ENCODE measurements around the gene EBLN2.
"Not testable (repeated sequence)": the region's sequence is repeated elsewhere in the genome, so short reads cannot be mapped to it uniquely, and the experiment has no call there.

Gene EBLN2

DNA sequence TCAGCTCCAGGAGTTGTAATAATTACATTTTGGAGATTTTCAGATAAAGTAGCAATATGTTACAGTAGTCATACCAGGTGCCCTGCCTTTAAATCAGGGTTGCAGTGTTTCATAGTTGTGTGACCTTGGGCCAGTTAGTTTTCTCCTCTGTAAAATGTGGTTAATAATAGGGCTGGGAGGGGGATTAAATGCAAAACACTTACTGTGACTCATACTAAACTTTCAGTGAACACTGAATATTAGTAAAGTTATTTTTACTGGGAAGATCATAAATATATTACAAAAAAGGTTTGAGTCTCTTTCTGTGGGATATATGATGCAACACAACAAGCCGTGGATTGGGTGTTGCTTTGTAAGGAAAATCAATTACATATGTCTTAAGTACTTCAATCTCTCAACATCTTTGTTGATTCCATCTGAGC is 1.1 kb upstream of the EBLN2 start:
- TF ChIP-seq, protein P1, sequence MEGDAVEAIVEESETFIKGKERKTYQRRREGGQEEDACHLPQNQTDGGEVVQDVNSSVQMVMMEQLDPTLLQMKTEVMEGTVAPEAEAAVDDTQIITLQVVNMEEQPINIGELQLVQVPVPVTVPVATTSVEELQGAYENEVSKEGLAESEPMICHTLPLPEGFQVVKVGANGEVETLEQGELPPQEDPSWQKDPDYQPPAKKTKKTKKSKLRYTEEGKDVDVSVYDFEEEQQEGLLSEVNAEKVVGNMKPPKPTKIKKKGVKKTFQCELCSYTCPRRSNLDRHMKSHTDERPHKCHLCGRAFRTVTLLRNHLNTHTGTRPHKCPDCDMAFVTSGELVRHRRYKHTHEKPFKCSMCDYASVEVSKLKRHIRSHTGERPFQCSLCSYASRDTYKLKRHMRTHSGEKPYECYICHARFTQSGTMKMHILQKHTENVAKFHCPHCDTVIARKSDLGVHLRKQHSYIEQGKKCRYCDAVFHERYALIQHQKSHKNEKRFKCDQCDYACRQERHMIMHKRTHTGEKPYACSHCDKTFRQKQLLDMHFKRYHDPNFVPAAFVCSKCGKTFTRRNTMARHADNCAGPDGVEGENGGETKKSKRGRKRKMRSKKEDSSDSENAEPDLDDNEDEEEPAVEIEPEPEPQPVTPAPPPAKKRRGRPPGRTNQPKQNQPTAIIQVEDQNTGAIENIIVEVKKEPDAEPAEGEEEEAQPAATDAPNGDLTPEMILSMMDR (conservative IDR thresholded peaks at IDR 0.05; ENCODE audit: low read length), result no peak
- no peak for TF ChIP-seq EZH2phosphoT487 (IDR thresholded peaks at IDR 0.05; ENCODE audit: borderline replicate concordance)

DNA sequence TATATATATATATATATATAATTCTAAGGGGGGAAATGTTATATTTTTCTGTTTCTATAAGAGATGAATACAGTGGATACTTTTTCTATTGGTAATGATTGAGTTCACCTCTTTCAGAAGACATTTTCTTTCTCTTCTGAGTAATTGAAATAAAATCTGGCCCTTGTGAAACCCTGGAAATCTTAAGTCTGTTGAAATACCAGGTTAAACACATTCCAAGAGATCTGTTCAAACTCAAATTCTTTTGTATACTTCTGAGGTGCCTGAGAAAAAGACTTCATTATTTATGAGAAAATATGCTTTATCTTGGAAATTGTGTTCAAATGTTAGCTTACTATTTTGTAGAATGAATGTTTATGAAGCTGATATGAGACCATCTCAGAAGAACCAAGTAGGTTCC is 4.8 kb downstream of the EBLN2 start:
- not testable (repeated sequence) for H3K27me3 ChIP-seq (ENCODE audit: insufficient read depth, low read length, poor library complexity, severe bottlenecking); H3K4me3 ChIP-seq (ENCODE audit: low read length, poor library complexity, severe bottlenecking); H3K9me2 ChIP-seq (replicated peaks; ENCODE audit: low read depth, low read length); H3K4me2 ChIP-seq (ENCODE audit: low read depth, low read length, poor library complexity, severe bottlenecking); H3K4me1 ChIP-seq (ENCODE audit: insufficient read depth, low read length, poor library complexity, severe bottlenecking); H3K9me3 ChIP-seq (ENCODE audit: insufficient read depth, low read depth, low read length); H3K9ac ChIP-seq (ENCODE audit: low read depth, low read length, poor library complexity, severe bottlenecking); H3F3A ChIP-seq (ENCODE audit: low read depth); H2AFZ ChIP-seq (ENCODE audit: low read length)
- H3K79me2 ChIP-seq (ENCODE audit: insufficient read depth, low read length), result peaks cover 11% of the 10 kb centered on the region; the same call in 1 of the 2 replicates
- H3K36me3 ChIP-seq (ENCODE audit: insufficient read depth, low read length), result peaks cover 71% of the 10 kb centered on the region
- peaks cover 19% of the 10 kb centered on the region for H4K20me1 ChIP-seq (ENCODE audit: insufficient read depth, low read length, poor library complexity, severe bottlenecking)

More for the DNA sequence above, 1.1 kb upstream of the EBLN2 start:
- Histone ChIP-seq H3K4me1 (ENCODE audit: insufficient read depth, low read length, poor library complexity, severe bottlenecking) (no peaks in the 10 kb centered on the region), H3K4me3 (ENCODE audit: low read length, poor library complexity, severe bottlenecking) (no peak overlapping the region), H3F3A (ENCODE audit: low read depth) (peaks cover 3% of the 10 kb centered on the region; the same call in 1 of the 2 replicates), H3K4me2 (ENCODE audit: low read depth, low read length, poor library complexity, severe bottlenecking) (no peak overlapping the region), H2AFZ (ENCODE audit: low read length) (no peak overlapping the region), H4K20me1 (ENCODE audit: insufficient read depth, low read length, poor library complexity, severe bottlenecking) (peaks cover 37% of the 10 kb centered on the region), H3K9me3 (ENCODE audit: insufficient read depth, low read depth, low read length) (no peaks in the 10 kb centered on the region), H3K36me3 (ENCODE audit: insufficient read depth, low read length) (peaks cover 70% of the 10 kb centered on the region), H3K9me2 (replicated peaks; ENCODE audit: low read depth, low read length) (no peaks in the 10 kb centered on the region), H3K27me3 (ENCODE audit: insufficient read depth, low read length, poor library complexity, severe bottlenecking) (no peaks in the 10 kb centered on the region), H3K79me2 (ENCODE audit: insufficient read depth, low read length) (peaks cover 55% of the 10 kb centered on the region), H3K9ac (ENCODE audit: low read depth, low read length, poor library complexity, severe bottlenecking) (no peak overlapping the region)

DNA sequence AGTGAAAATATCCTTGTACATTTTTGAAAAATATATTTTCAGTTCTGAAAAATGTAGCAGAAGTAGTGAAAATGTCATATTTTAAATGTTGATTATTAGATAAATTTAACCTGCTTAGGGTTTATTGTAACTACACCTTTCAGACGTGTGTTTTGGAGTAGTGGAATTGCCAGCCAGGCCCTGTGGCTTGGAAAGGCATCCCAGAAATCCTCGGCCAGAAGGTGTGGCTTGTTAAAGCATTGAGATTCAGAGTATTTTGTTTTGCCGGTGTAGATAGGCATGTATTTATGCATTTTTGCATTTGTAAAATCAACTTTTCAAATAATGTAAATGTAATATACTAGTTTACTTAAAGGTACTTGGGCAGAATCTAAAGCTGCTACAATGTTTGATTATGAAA is 7.0 kb downstream of the EBLN2 start:
- Histone ChIP-seq H3F3A (ENCODE audit: low read depth) (no peaks in the 10 kb centered on the region), H3K79me2 (ENCODE audit: insufficient read depth, low read length) (no peaks in the 10 kb centered on the region), H3K27me3 (ENCODE audit: insufficient read depth, low read length, poor library complexity, severe bottlenecking) (no peaks in the 10 kb centered on the region), H3K4me2 (ENCODE audit: low read depth, low read length, poor library complexity, severe bottlenecking) (no peak overlapping the region), H3K9me3 (ENCODE audit: insufficient read depth, low read depth, low read length) (no peaks in the 10 kb centered on the region), H3K4me3 (ENCODE audit: low read length, poor library complexity, severe bottlenecking) (no peak overlapping the region), H4K20me1 (ENCODE audit: insufficient read depth, low read length, poor library complexity, severe bottlenecking) (peaks cover 10% of the 10 kb centered on the region), H3K36me3 (ENCODE audit: insufficient read depth, low read length) (peaks cover 50% of the 10 kb centered on the region; the same call in 1 of the 2 replicates), H3K9ac (ENCODE audit: low read depth, low read length, poor library complexity, severe bottlenecking) (no peak overlapping the region), H3K4me1 (ENCODE audit: insufficient read depth, low read length, poor library complexity, severe bottlenecking) (peaks cover 3% of the 10 kb centered on the region), H3K9me2 (replicated peaks; ENCODE audit: low read depth, low read length) (no peaks in the 10 kb centered on the region), H2AFZ (ENCODE audit: low read length) (no peak overlapping the region)
- TF ChIP-seq, protein P1 (conservative IDR thresholded peaks at IDR 0.05; ENCODE audit: low read length), result no peak
- no peak for TF ChIP-seq EZH2phosphoT487 (IDR thresholded peaks at IDR 0.05; ENCODE audit: borderline replicate concordance)

DNA sequence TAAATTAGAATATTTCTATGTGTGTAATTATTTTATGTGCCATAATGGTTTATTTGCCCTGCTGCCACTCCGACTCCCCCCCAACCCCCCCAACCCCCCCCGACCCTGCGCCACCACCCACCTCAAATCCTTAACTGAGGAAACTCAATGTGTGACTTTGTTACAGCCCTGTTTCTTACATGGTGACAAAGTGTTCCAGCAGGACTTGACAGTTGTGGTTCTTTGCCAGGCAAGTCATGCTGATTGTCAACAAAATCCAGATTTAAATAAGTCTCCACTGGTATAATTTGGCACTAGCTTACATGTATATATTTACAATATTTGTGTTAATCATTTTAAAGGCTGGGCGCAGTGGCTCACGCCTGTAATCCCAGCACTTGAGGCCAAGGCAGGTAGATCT is 7.7 kb downstream of the EBLN2 start:
- no peaks in the 10 kb centered on the region for H3K9me3 ChIP-seq (ENCODE audit: insufficient read depth, low read depth, low read length)
- peaks cover 3% of the 10 kb centered on the region for H3K4me1 ChIP-seq (ENCODE audit: insufficient read depth, low read length, poor library complexity, severe bottlenecking)
- TF ChIP-seq EZH2phosphoT487 (IDR thresholded peaks at IDR 0.05; ENCODE audit: borderline replicate concordance), result no peak
- TF ChIP-seq, protein P1 (conservative IDR thresholded peaks at IDR 0.05; ENCODE audit: low read length), result no peak
- peaks cover 2% of the 10 kb centered on the region for H4K20me1 ChIP-seq (ENCODE audit: insufficient read depth, low read length, poor library complexity, severe bottlenecking)
- no peak overlapping the region for H3K4me3 ChIP-seq (ENCODE audit: low read length, poor library complexity, severe bottlenecking)
- H3K27me3 ChIP-seq (ENCODE audit: insufficient read depth, low read length, poor library complexity, severe bottlenecking), result no peaks in the 10 kb centered on the region
- no peaks in the 10 kb centered on the region for H3K9me2 ChIP-seq (replicated peaks; ENCODE audit: low read depth, low read length)
- peaks cover 42% of the 10 kb centered on the region; the same call in 1 of the 2 replicates for H3K36me3 ChIP-seq (ENCODE audit: insufficient read depth, low read length)
- no peak overlapping the region for H3K4me2 ChIP-seq (ENCODE audit: low read depth, low read length, poor library complexity, severe bottlenecking)
- H3K79me2 ChIP-seq (ENCODE audit: insufficient read depth, low read length), result no peaks in the 10 kb centered on the region
- H3K9ac ChIP-seq (ENCODE audit: low read depth, low read length, poor library complexity, severe bottlenecking), result no peak overlapping the region
- H2AFZ ChIP-seq (ENCODE audit: low read length), result no peak overlapping the region
- no peaks in the 10 kb centered on the region for H3F3A ChIP-seq (ENCODE audit: low read depth)

Measured in Loucy (cell line).